ENCODE data around the gene PRPF19.

Gene PRPF19

GRCh38 chr11:60841797-60842667, 64.4 kb downstream of the PRPF19 start, which contains the start of gene CCDC86:
Gene CCDC86, plus strand, starts transcription at chr11:60842113. Its CDS starts 12 bp downstream, at chr11:60842125.
- DNase-seq (ENCODE audit: low spot score) = peak; percentile 100

Data from COLO829 (cell line).